ENCODE data around the gene ELL2. TPM values are rescaled to one million over a fixed set of nuclear protein-coding genes. Genes with fewer than 3 reads are reported as not detected.

The ELL2 gene
- total RNA-seq, 2 donors from 2014 or later: 69.8 to 135 TPM

DNA sequence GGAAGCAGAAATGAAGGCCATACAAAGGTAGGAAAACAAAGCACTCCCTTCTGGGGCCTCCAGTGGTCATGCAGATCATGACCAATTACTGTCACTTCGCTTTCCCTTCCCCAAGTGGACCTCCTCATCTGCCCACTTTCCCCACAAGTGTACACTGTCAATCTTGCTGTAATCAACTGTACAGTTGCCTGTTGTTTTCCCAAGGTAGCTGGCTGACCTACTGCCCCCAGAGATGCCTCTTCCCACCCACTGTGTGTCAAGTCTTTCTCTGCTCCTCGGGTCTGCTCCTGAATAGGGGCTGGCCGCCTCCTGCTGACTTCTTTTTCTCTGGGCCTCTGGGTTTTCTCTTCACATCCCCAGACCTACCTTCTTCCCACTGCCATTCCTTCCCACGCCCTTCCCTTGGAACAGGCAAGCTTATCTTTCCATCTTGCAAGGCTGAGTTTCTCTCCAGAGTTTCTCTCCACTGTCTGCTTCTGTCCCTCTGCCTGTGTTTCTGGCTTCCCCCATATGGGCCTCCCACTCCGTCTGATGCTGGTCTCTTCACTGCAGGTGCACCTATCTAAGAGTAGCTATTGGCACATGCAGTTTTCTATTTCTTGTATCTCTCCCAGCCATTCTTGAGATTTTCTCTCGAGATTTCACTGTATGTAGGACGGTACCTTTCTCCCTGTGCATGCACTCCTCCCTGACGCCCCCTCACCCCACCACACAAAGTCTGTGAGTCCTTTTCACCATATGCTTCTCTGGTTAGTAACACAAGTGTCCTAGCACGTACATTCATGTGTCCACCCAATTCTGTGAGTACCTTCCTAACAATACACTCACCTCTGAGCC lies 2.4 kb downstream of the ELL2 start:
- no peak for DNase-seq (ENCODE audit: low spot score)
- intact Hi-C loops (cut with DNase I): no loop called here

DNA sequence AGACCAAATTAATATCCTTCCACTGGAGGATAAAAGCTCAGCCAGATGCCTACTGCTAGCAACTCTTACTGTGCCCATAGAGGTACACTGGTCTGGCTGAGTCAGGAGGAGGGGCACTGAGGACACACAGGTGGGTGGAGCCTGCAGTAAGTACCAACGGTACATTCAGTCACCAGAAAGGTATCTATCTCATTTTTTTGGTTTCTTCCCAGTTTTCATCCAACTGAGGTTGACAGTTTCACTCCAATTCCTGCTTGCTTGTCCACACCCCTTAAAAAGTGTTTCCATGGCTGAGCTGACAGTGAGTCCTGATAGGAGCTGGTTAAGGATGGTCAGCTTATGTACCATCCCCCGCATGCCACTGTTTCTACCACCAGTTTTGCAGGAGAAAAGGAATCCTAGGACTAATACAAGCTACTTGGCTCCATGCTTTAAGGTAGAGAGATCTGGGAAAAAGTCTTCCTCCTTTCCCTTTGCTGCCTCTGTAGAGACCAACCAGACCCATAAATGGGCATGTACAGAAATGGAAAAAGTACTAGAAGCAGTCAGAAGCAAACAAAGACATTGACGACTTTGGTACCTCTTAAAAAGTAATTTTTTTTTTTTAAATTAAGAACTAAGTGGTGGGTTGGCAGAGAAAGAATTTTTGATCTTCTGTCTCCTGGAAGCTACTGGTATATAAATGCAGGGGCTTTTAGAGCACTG lies 3.2 kb downstream of the ELL2 start:
- intact Hi-C loops (cut with DNase I): no loop called here

DNA sequence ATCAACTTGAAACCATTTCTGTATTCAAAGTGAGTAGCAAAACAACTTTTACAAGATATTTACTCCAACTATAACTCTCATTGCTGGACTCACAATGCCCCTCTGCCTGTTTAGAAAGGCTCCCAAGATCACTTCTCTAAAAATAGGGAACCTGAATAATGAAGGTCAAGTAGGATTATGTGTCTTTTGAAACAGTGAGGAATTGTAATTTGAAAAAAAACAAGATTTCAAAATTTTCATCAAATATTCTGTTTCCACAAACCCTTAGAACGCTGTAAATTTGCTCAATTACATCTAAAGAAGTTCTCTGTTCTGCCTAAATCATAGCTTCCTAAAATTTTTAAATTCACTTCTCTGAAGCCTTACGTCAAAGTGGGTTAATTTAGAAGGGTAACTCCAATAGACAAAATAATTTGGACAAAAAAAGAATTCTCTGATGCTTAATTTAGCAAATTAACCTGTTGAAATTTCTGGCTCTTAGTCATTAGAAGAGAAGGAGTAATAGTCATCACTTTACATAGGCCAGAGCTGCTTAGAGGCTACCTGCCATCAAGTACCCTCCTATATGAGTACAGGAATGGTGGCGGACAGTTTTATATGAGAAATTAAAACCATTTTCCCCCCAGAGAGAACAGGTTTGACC lies 4.0 kb downstream of the ELL2 start:
- intact Hi-C loops (cut with DNase I): no loop called here
- DNase-seq (ENCODE audit: low spot score): no peak

More for the DNA sequence above, 3.2 kb downstream of the ELL2 start:
- DNase-seq (ENCODE audit: low spot score): no peak

DNA sequence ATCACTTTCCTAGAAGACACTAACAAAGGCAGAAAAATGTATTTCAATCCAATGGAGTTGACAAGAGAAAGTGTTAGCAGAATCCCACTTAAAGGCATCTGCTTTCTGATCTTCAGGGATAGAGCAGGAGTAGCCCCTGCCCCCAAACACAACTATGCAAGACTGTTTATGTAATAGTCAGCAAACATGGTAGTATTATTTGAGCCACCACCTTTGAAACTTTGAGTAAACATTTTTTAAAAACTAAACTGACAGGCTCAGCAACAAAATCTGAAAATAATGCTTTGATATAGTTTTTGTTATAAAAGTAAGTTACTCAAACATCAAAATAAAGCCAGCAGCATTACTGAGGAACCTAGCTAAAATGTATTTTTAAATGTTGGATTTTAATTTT lies 4.8 kb downstream of the ELL2 start:
- intact Hi-C loops (cut with DNase I): no loop called here
- no peak for DNase-seq (ENCODE audit: low spot score)

GRCh38 chr5:95956021-95956899 lies 5.4 kb downstream of the ELL2 start:
- no peak for DNase-seq (ENCODE audit: low spot score)
- intact Hi-C loops (cut with DNase I): no loop called here

GRCh38 chr5:95954716-95955115 lies 6.9 kb downstream of the ELL2 start:
- intact Hi-C loops (cut with DNase I): no loop called here
- DNase-seq (ENCODE audit: low spot score): no peak

GRCh38 chr5:95953021-95953702 lies 8.5 kb downstream of the ELL2 start:
- no peak for DNase-seq (ENCODE audit: low spot score)
- intact Hi-C loops (cut with DNase I): no loop called here

DNA sequence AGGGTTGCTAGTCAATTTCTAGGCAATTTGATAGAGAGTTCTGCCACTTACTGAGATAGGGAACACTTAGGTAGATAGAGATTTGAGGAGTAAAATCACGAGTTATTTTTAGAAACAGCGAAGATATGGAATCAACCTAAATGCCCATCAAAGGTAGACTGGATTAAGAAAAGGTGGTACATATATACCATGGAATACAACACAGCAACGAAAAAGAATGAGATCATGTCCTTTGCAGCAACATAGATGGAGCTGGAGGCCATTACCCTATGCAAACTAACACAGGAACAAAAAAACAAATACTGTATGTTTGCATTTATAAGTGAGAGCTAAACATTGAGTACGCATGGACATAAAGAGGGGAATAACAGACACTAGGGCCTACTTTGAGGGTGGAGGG lies 9.7 kb downstream of the ELL2 start:
- no peak for DNase-seq (ENCODE audit: low spot score)
- intact Hi-C loops (cut with DNase I): no loop called here

DNA sequence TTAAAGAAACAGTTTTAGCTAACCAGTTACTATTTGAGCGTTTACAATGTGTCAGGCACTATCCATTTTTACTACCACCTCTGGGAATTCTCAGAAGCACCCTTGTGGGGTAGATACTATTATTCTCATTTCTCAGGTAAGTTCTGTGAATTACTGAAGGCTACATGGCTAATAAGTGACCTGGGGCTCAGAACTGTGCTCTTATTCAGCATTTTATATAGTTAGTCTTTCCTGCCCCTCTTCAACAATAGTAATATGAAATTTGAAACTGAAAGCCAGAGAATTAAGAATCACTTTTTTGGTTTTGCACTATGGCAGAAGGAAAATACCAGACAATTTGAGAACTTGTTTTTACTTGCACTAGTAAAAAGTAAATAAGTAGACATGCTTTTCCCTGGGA lies 11.8 kb downstream of the ELL2 start:
- intact Hi-C loops (cut with DNase I): no loop called here
- no peak for DNase-seq (ENCODE audit: low spot score)

GRCh38 chr5:95948631-95949030 lies 13.0 kb downstream of the ELL2 start:
- DNase-seq (ENCODE audit: low spot score): no peak
- intact Hi-C loops (cut with DNase I): no loop called here

- intact Hi-C loops (cut with DNase I): no loop called here
- no peak for DNase-seq (ENCODE audit: low spot score)
Measured at GRCh38 chr5:95946451-95946850, 15.2 kb downstream of the ELL2 start.

DNA sequence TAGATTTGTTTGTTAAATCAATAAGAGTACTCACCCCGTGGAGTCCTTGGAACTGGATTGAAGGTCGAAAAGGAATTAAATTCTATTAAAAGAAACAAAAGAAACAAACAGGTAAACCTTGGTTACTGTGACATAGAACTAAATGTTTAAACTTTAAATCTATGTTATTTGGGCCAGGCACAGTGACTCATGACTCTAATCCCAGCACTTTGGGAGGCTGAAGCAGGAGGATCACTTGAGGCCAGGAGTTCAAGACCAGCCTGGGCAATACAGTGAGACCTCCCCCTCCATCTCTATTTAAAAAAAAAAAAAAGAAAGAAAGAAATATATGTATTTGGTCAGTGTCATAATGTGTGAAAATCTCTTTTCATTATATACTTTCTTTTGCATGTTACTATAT lies 18.7 kb downstream of the ELL2 start:
- no peak for DNase-seq (ENCODE audit: low spot score)
- intact Hi-C loops (cut with DNase I): no loop called here

DNA sequence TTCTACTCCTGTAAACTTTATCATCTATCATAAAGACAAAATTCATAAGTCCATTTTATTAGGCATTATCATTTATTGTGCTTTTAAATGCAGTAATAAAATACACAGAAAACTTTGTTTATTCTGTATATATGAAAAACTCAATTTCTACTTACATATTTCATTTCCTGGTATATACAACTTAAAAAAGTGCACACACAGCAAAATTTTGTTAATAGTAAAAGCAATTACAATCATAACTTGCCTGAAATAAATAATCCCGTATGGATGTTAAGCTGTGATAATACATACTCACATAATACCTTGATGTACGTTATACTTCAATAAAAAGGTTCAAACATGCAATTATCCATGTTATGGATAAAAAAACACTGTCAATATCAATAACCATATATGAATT lies 19.2 kb downstream of the ELL2 start:
- no peak for DNase-seq (ENCODE audit: low spot score)
- intact Hi-C loops (cut with DNase I): no loop called here

GRCh38 chr5:95941756-95942155 lies 19.9 kb downstream of the ELL2 start:
- intact Hi-C loops (cut with DNase I): no loop called here
- no peak for DNase-seq (ENCODE audit: low spot score)

- intact Hi-C loops (cut with DNase I): no loop called here
- no peak for DNase-seq (ENCODE audit: low spot score)
Measured at GRCh38 chr5:95940758-95941682, 20.6 kb downstream of the ELL2 start.

GRCh38 chr5:95939465-95939864 lies 22.2 kb downstream of the ELL2 start:
- no peak for DNase-seq (ENCODE audit: low spot score)
- intact Hi-C loops (cut with DNase I): no loop called here

- no peak for DNase-seq (ENCODE audit: low spot score)
- intact Hi-C loops (cut with DNase I): no loop called here
Measured at GRCh38 chr5:95938766-95939165, 22.9 kb downstream of the ELL2 start.

GRCh38 chr5:95938347-95938746 lies 23.3 kb downstream of the ELL2 start:
- intact Hi-C loops (cut with DNase I): no loop called here
- DNase-seq (ENCODE audit: low spot score): no peak

Data from posterior vena cava (tissue), 2 donors.